Liver (tissue), 9 donors: ENCODE measurements around the gene PTMA. TPM values are rescaled to one million over a fixed set of nuclear protein-coding genes. Genes with fewer than 3 reads are reported as not detected.

Experiments used
- DNase-seq: peaks from one replicate; pipeline ENCODE4 v3.0.0-alpha.2; 2017; ENCODE audit warnings: low spot score
- H3K27ac ChIP-seq, 2 donors: one replicate each; pipeline ENCODE4 v1.7.0; 2013; ENCODE audit warnings: inconsistent platforms in 2 of 2, low read length in 2 of 2, control low read depth in 1 of 2, low read depth in 1 of 2, mild to moderate bottlenecking in 1 of 2
- H3K27me3 ChIP-seq, 4 donors: one replicate each; pipeline versions ENCODE4 v1.6.1 to v1.7.0; 2013; ENCODE audit warnings: low read length in 3 of 4, inconsistent platforms in 1 of 4, mild to moderate bottlenecking in 1 of 4, moderate library complexity in 1 of 4; ENCODE audit not compliant: control insufficient read depth in 4 of 4, insufficient read depth in 4 of 4
- H3K36me3 ChIP-seq, 4 donors: one replicate each; pipeline versions ENCODE4 v1.6.1 to v1.7.0; 2013; ENCODE audit warnings: low read length in 3 of 4, mild to moderate bottlenecking in 3 of 4, low read depth in 1 of 4, moderate library complexity in 1 of 4; ENCODE audit not compliant: control insufficient read depth in 4 of 4, insufficient read depth in 3 of 4
- H3K4me1 ChIP-seq, 4 donors: one replicate each; pipeline versions ENCODE4 v1.6.1 to v1.7.0; 2013; ENCODE audit warnings: low read length in 3 of 4, mild to moderate bottlenecking in 3 of 4, moderate library complexity in 1 of 4; ENCODE audit not compliant: control insufficient read depth in 4 of 4, insufficient read depth in 4 of 4
- H3K4me3 ChIP-seq, 3 donors: one replicate each; pipeline versions ENCODE4 v1.6.1 to v1.7.0; 2013; ENCODE audit warnings: low read length in 3 of 3, control low read depth in 1 of 3, low read depth in 1 of 3, mild to moderate bottlenecking in 1 of 3
- H3K9ac ChIP-seq, 2 donors: one replicate each; pipeline ENCODE4 v1.7.0; 2013; ENCODE audit warnings: low read length in 2 of 2, mild to moderate bottlenecking in 2 of 2, moderate library complexity in 2 of 2, control low read depth in 1 of 2, low read depth in 1 of 2
- H3K9me3 ChIP-seq, 4 donors: one replicate each; pipeline versions ENCODE4 v1.6.1 to v1.7.0; 2013; ENCODE audit warnings: low read length in 3 of 4; ENCODE audit not compliant: control insufficient read depth in 4 of 4
- CTCF ChIP-seq: fragments of 150-350 bp; IDR thresholded peaks from 2 replicates; pipeline ENCODE4 v1.5.1; 2017; ENCODE audit warnings: improper control_type of control experiment, low read depth, low read length; ENCODE audit not compliant: missing input control
- EGR1 ChIP-seq, 2 donors: IDR thresholded peaks; 2 replicates each; pipeline ENCODE4 v1.6.1; 2016 to 2018; ENCODE audit warnings: antibody characterized with exemption in 2 of 2, low read depth in 2 of 2
- FOXA1 ChIP-seq: IDR thresholded peaks from 2 replicates; pipeline ENCODE4 v1.6.1; 2016; ENCODE audit warnings: antibody characterized with exemption
- FOXA2 ChIP-seq: IDR thresholded peaks from 2 replicates; pipeline ENCODE4 v1.6.1; 2016; ENCODE audit warnings: antibody characterized with exemption
- GABPA ChIP-seq, 2 donors: IDR thresholded peaks in 1 of 2; conservative IDR thresholded peaks in 1 of 2; 2 replicates each; pipeline ENCODE4 v1.6.1; 2016; ENCODE audit warnings: antibody characterized with exemption in 2 of 2, mild to moderate bottlenecking in 1 of 2, moderate library complexity in 1 of 2
- JUND ChIP-seq, 2 donors: IDR thresholded peaks; 2 replicates each; pipeline ENCODE4 v1.6.1; 2016; ENCODE audit warnings: antibody characterized with exemption in 2 of 2
- NR2F2 ChIP-seq: IDR thresholded peaks from 2 replicates; pipeline ENCODE4 v1.6.1; 2016; ENCODE audit warnings: antibody characterized with exemption
- RAD21 ChIP-seq, 2 donors: IDR thresholded peaks; 2 replicates each; pipeline ENCODE4 v1.6.1; 2016; ENCODE audit warnings: antibody characterized with exemption in 2 of 2, mild to moderate bottlenecking in 2 of 2
- REST ChIP-seq: IDR thresholded peaks from 2 replicates; pipeline ENCODE4 v1.6.1; 2016; ENCODE audit warnings: antibody characterized with exemption, mild to moderate bottlenecking
- RXRA ChIP-seq, 2 donors: IDR thresholded peaks; 2 replicates each; pipeline ENCODE4 v1.6.1; 2017 to 2018; ENCODE audit warnings: antibody characterized with exemption in 2 of 2, mild to moderate bottlenecking in 1 of 2
- SP1 ChIP-seq: IDR thresholded peaks from 2 replicates; pipeline ENCODE4 v1.6.1; 2018; ENCODE audit warnings: antibody characterized with exemption, mild to moderate bottlenecking
- YY1 ChIP-seq: IDR thresholded peaks from 2 replicates; pipeline ENCODE4 v1.6.1; 2016; ENCODE audit warnings: antibody characterized with exemption, mild to moderate bottlenecking
- WGBS: extraction: QIAGEN DNeasy Blood & Tissue Kit; methylation state at CpG from one replicate; pipeline ENCODE4 v1.1.7; 2013; 5-methylcytosine and 5-hydroxymethylcytosine counted together
- polyA plus RNA-seq, 2 donors: library from polyadenylated mRNA; stranded (reverse) in 1 of 2; unstranded in 1 of 2; fragments of 200-250 nt in 1 of 2; fragments of >200 nt in 1 of 2; fragmentation: Nextera tagmentation in 1 of 2; extraction: Ambion mirVana in 1 of 2; gene quantifications; one replicate each; pipeline versions ENCODE4 v1.2.1 to v1.2.3, GENCODE V29; 2013 to 2015
- total RNA-seq, 2 donors: library from RNA; depleted of rRNA; stranded (reverse); fragments of >200 nt; gene quantifications; one replicate each; pipeline ENCODE4 v1.2.3, GENCODE V29; 2014
- donor health status: healthy.
- donor health status: healthy.
- donor health status: healthy.
- donor health status: healthy.
- donor health status: healthy.

PTMA gene
- total and polyA plus RNA-seq, 4 donors: 201 to 523 (median 366) TPM

GRCh38 chr2:231684314-231685223 lies 23.8 kb upstream of the PTMA start:
- H3K36me3 ChIP-seq: no peaks in the 10 kb centered on the region
- no peak overlapping the region for H3K4me3 ChIP-seq
- H3K9ac ChIP-seq: no peak overlapping the region
- 87% methylated on average over 22 of the region's 22 CpGs for WGBS
- no peak for DNase-seq
- no peaks in the 10 kb centered on the region for H3K27me3 ChIP-seq
- no peak overlapping the region for H3K27ac ChIP-seq
- no peaks in the 10 kb centered on the region for H3K9me3 ChIP-seq
- TF ChIP-seq RXRA (IDR thresholded peaks at IDR 0.05) (no peak), FOXA2 (no peak), GABPA (IDR thresholded peaks at IDR 0.05 in 1 of 2, conservative IDR thresholded peaks at IDR 0.05 in 1 of 2) (no peak)
- peaks cover 5 to 22% (median 10%) of the 10 kb centered on the region in 4 donors for H3K4me1 ChIP-seq

GRCh38 chr2:231685349-231686191 lies 22.8 kb upstream of the PTMA start:
- Histone ChIP-seq H3K27ac (no peak overlapping the region), H3K9me3 (no peaks in the 10 kb centered on the region), H3K9ac (no peak overlapping the region), H3K4me3 (no peak overlapping the region), H3K4me1 (peaks cover 2 to 15% (median 6%) of the 10 kb centered on the region in 4 donors), H3K36me3 (no peaks in the 10 kb centered on the region), H3K27me3 (no peaks in the 10 kb centered on the region)
- DNase-seq: no peak
- TF ChIP-seq EGR1 (IDR thresholded peaks at IDR 0.05; ENCODE audit: low read depth in 2 of 2) (no peak), REST (no peak), FOXA1 (no peak), JUND (IDR thresholded peaks at IDR 0.05) (no peak), GABPA (IDR thresholded peaks at IDR 0.05 in 1 of 2, conservative IDR thresholded peaks at IDR 0.05 in 1 of 2) (no peak), CTCF (no peak), YY1 (no peak), RAD21 (IDR thresholded peaks at IDR 0.05) (no peak), SP1 (no peak), NR2F2 (no peak)
- WGBS: 89% methylated on average over 20 of the region's 20 CpGs
